C4-2B (cell line): ENCODE data around the gene ZNRD2.

Experiments used
- H3K27ac ChIP-seq: fragments of 450-650 bp; 2 replicates; pipeline ENCODE4 v1.5.1; 2017
- CTCF ChIP-seq: fragments of 450-650 bp; conservative IDR thresholded peaks from 2 replicates; pipeline ENCODE4 v1.5.1; 2017; ENCODE audit warnings: mild to moderate bottlenecking
- ZFX ChIP-seq: fragments of 450-650 bp; IDR thresholded peaks from 2 replicates; pipeline ENCODE4 v1.6.1; 2017

The ZNRD2 gene

GRCh38 chr11:65548395-65548794, 21.9 kb upstream of the ZNRD2 start:
- TF ChIP-seq ZFX (no peak), CTCF (no peak)
- no peak overlapping the region for H3K27ac ChIP-seq

GRCh38 chr11:65549096-65549495, 21.2 kb upstream of the ZNRD2 start:
- no peak overlapping the region for H3K27ac ChIP-seq
- TF ChIP-seq CTCF, result no peak

GRCh38 chr11:65551572-65552387, 18.5 kb upstream of the ZNRD2 start:
- TF ChIP-seq CTCF (peak; percentile 83), ZFX (no peak)
- H3K27ac ChIP-seq, result no peak overlapping the region

- H3K27ac ChIP-seq, result no peak overlapping the region
- TF ChIP-seq ZFX (no peak), CTCF (no peak; the same call in 1 of the 2 replicates)
These were observed 17.8 kb upstream of the ZNRD2 start for GRCh38 chr11:65552388-65552951.

- TF ChIP-seq ZFX (no peak), CTCF (no peak)
- H3K27ac ChIP-seq, result no peak overlapping the region
These were observed 16.8 kb upstream of the ZNRD2 start for GRCh38 chr11:65553301-65554001.

- TF ChIP-seq ZFX (no peak), CTCF (no peak)
- H3K27ac ChIP-seq, result no peak overlapping the region
These were observed 16.0 kb upstream of the ZNRD2 start for GRCh38 chr11:65554057-65554818.
